H1 (cell line): ENCODE measurements around the gene PRR4. TPM values are rescaled to one million over a fixed set of nuclear protein-coding genes. Genes with fewer than 3 reads are reported as not detected.

Source experiments
- BACH1 ChIP-seq: IDR thresholded peaks from 2 replicates; pipeline ENCODE4 v1.6.1; 2012; ENCODE audit warnings: low read length, improper control_type of control experiment
- CBX8 ChIP-seq: fragments of 300-800, 300-1000 bp; sonication (generic); IDR thresholded peaks from 2 replicates; pipeline ENCODE4 v1.7.1; 2016; ENCODE audit warnings: low read depth, low read length, borderline replicate concordance
- CHD7 ChIP-seq: fragments of 300-600 bp; sonication (generic); IDR thresholded peaks from 2 replicates; pipeline ENCODE4 v1.7.1; 2012; ENCODE audit warnings: low read length, moderate library complexity, mild to moderate bottlenecking, inconsistent platforms; ENCODE audit not compliant: insufficient replicate concordance
- SP1 ChIP-seq: IDR thresholded peaks from 2 replicates; pipeline ENCODE4 v1.6.1; 2011; ENCODE audit warnings: low read depth, low read length
- ZNF274 ChIP-seq: IDR thresholded peaks from 2 replicates; pipeline ENCODE4 v1.7.0; 2012; ENCODE audit warnings: low read length, borderline replicate concordance; ENCODE audit errors: extremely low read depth
- polyA plus RNA-seq, 7 experiments: library from polyadenylated mRNA; depleted of rRNA in 3 of 7; stranded (reverse) in 5 of 7; unstranded in 2 of 7; fragments of >200 nt in 5 of 7; fragments of 200-250 nt in 2 of 7; gene quantifications; 1 replicate in 5 of 7; 2 replicates in 1 of 7; 4 replicates in 1 of 7; pipeline versions ENCODE4 v1.2.1 to v1.2.3, GENCODE V29; 2011 to 2013; ENCODE audit warnings: missing spikeins in 2 of 7, mixed read lengths in 2 of 7
- total RNA-seq: library from RNA; stranded (reverse); fragmentation: NEBNext Ultra II Directional; extraction: Animal tissue kit (Norgen Biotek cat#: 25700); gene quantifications from 2 replicates; pipeline ENCODE4 v1.2.1, GENCODE V29; 2021

Gene PRR4
- total and polyA plus RNA-seq, 2 of the 8 experiments (the other 6 are each of a cell fraction or from before 2014, with no cell fraction given) = 11.2 TPM; not detected in 1

GRCh38 chr12:10801741-10802140 lies 47.5 kb downstream of the PRR4 start (continued):
- TF ChIP-seq CHD7 (no peak), CBX8 (no peak), SP1 (no peak), ZNF274 (no peak), BACH1 (no peak)
